ENCODE data around the gene WDR59. TPM values are rescaled to one million over a fixed set of nuclear protein-coding genes. Genes with fewer than 3 reads are reported as not detected.

The WDR59 gene
- total and polyA plus RNA-seq, 7 donors = 6.2 to 40.7 (median 20.3) TPM

DNA sequence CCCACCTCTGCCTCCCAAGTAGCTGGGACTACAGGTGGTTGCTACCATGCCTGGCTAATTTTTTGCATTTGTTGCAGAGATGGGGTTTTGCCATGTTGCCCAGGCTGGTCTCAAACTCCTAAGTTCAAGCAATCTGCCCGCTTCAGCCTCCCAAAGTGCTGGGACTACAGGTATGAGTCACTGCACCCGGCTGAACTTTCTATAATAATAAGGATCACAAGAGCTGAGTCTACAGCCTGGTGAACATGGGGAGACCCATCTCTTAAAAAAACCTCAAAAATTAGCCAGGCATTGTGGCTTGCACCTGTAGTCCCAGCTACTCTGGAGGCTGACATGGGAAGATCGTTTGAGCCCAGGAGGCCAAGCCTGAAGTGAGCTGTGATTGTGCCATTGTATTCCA is 53.5 kb downstream of the WDR59 start:
- intact Hi-C loops (cut with DNase I) = no loop called here
- Histone ChIP-seq H3K36me3 (peaks cover 0 to 57% (median 0%) of the 10 kb centered on the region in 4 donors), H3K27ac (no peak overlapping the region), H3K4me3 (no peak overlapping the region), H3K27me3 (no peaks in the 10 kb centered on the region), H3K4me1 (no peaks in the 10 kb centered on the region), H3K9me3 (no peaks in the 10 kb centered on the region)
- no peak for DNase-seq
- 85 to 87% methylated on average over 3 of the region's 3 CpGs for WGBS, 2 donors
- TF ChIP-seq POLR2AphosphoS5 (IDR thresholded peaks at IDR 0.05) (no peak), EP300 (IDR thresholded peaks at IDR 0.05) (no peak), POLR2A (IDR thresholded peaks at IDR 0.05) (no peak)
- TF ChIP-seq, protein P1, sequence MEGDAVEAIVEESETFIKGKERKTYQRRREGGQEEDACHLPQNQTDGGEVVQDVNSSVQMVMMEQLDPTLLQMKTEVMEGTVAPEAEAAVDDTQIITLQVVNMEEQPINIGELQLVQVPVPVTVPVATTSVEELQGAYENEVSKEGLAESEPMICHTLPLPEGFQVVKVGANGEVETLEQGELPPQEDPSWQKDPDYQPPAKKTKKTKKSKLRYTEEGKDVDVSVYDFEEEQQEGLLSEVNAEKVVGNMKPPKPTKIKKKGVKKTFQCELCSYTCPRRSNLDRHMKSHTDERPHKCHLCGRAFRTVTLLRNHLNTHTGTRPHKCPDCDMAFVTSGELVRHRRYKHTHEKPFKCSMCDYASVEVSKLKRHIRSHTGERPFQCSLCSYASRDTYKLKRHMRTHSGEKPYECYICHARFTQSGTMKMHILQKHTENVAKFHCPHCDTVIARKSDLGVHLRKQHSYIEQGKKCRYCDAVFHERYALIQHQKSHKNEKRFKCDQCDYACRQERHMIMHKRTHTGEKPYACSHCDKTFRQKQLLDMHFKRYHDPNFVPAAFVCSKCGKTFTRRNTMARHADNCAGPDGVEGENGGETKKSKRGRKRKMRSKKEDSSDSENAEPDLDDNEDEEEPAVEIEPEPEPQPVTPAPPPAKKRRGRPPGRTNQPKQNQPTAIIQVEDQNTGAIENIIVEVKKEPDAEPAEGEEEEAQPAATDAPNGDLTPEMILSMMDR (IDR thresholded peaks at IDR 0.05) = no peak

DNA sequence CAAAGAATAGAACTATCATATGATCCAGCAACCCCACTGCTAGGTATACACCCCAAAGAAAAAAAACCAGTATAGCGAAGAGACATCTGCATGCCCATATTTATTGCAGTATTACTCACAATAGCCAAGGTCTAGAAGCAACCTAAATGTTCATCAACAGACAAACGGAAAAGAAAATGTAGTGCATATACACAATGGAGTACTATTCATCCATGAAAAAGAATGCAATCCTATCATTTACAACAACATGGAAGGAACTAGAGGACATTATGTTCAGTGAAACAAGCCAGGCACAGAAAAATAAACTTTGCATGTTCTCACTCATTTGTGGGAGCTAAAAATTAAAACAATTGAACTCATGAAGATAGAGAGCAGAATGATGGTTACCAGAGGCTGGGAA is 55.3 kb downstream of the WDR59 start:
- intact Hi-C loops (cut with DNase I) = no loop called here
- 96 to 98% methylated on average over 2 of the region's 2 CpGs for WGBS, 2 donors
- TF ChIP-seq, protein P1 (IDR thresholded peaks at IDR 0.05) = no peak
- TF ChIP-seq EP300 (IDR thresholded peaks at IDR 0.05) (no peak), POLR2AphosphoS5 (IDR thresholded peaks at IDR 0.05) (no peak), POLR2A (IDR thresholded peaks at IDR 0.05) (no peak)
- no peak overlapping the region for H3K27ac ChIP-seq
- H3K27me3 ChIP-seq = no peaks in the 10 kb centered on the region
- H3K36me3 ChIP-seq = peaks cover 0 to 40% (median 0%) of the 10 kb centered on the region in 4 donors
- no peaks in the 10 kb centered on the region for H3K4me1 ChIP-seq
- no peaks in the 10 kb centered on the region for H3K9me3 ChIP-seq
- H3K4me3 ChIP-seq = no peak overlapping the region
- no peak for DNase-seq

DNA sequence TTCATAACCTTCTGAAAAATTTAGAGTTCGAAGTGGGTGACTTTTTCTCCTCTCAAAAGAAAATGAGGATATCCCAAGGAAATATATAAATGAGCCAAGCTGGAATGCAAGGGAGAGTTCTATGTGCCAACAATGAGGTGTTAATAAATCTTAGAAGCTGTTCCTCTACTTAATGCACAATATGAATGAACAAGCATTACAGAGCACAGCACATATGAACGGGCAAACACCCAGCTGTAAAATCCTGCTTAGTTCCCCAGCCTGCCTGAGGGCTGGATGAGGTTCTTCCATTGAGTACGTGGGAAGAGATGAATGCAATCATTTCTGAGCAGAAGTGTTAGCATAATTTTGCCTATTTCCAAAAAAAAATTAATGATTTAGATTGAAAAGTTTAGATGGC is 58.1 kb downstream of the WDR59 start:
- Histone ChIP-seq H3K4me1 (peaks cover 0 to 27% (median 23%) of the 10 kb centered on the region in 4 donors), H3K9me3 (no peaks in the 10 kb centered on the region), H3K27me3 (no peaks in the 10 kb centered on the region), H3K36me3 (peaks cover 0 to 25% (median 0%) of the 10 kb centered on the region in 4 donors), H3K4me3 (no peak overlapping the region), H3K27ac (no peak overlapping the region)
- DNase-seq = no peak
- TF ChIP-seq, protein P1 (IDR thresholded peaks at IDR 0.05) = no peak
- WGBS, 2 donors = 91 to 93% methylated on average over 3 of the region's 3 CpGs
- intact Hi-C loops (cut with DNase I) = no loop called here

DNA sequence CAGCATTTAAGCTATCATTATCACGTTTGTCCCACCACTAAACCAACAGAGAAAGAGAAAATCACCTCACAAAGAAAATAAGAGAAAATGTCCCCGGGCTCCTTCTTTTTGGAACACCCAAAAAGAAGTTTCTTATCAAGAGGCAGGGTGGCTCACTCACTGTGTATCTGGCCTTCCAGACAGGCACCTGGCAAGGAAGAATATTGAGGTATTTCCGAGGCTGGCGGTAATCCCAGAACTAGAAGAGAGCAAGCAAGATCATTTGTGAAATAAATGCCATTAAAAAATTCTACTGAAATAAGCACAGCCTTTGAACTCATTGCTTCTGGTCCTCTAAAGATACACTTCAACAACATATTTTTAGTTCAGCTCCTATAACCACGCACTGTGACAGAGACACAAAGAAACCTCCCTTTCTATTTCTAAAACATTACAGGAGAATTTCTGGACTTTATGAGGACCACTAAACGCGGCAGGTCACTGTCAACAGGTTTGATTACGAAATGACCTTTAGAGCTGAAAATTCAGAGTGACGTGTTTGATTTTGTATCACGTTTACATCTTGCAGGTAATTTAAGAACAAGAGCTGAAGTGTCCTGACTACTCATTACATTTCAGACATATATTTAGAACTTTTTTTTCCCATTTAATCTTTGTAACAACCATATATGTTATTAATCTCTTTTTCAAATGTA is 61.0 kb downstream of the WDR59 start:
- TF ChIP-seq POLR2A (IDR thresholded peaks at IDR 0.05) (no peak), EP300 (IDR thresholded peaks at IDR 0.05) (no peak), POLR2AphosphoS5 (IDR thresholded peaks at IDR 0.05) (no peak)
- TF ChIP-seq, protein P1 (IDR thresholded peaks at IDR 0.05) = no peak
- Histone ChIP-seq H3K36me3 (peaks cover 0 to 34% (median 2%) of the 10 kb centered on the region in 4 donors), H3K9me3 (no peaks in the 10 kb centered on the region), H3K27me3 (no peaks in the 10 kb centered on the region), H3K27ac (peak overlapping the region; percentile 35 to 66 (median 48)), H3K4me3 (no peak overlapping the region), H3K4me1 (peaks cover 0 to 33% (median 29%) of the 10 kb centered on the region in 4 donors)
- WGBS, 2 donors = 92 to 94% methylated on average over 10 of the region's 10 CpGs
- intact Hi-C loops (cut with DNase I) = no loop called here
- DNase-seq = no peak
